Stomach (tissue), 4 donors: ENCODE data around the gene TMIGD1.

ENCODE experiments used
- EP300 ChIP-seq: sonication (generic); formaldehyde crosslinking; IDR thresholded peaks from one replicate; pipeline ENCODE4 v1.6.1; 2017; ENCODE audit warnings: antibody characterized with exemption
- POLR2A ChIP-seq, 4 donors: fragments of 450-650 bp; IDR thresholded peaks; one replicate each; pipeline ENCODE4 v1.6.1; 2016; ENCODE audit warnings: antibody characterized with exemption in 4 of 4, control low read depth in 2 of 4, mild to moderate bottlenecking in 1 of 4, moderate library complexity in 1 of 4
- POLR2AphosphoS5 ChIP-seq, 3 donors: sonication (generic); formaldehyde crosslinking; IDR thresholded peaks; one replicate each; pipeline ENCODE4 v1.6.1; 2016; ENCODE audit warnings: antibody characterized with exemption in 3 of 3
- TF ChIP-seq, protein P1 (sequence below), 7 experiments: fragments of 450-650 bp in 4 of 7; fragments of 200-600 bp in 3 of 7; sonication (generic) in 3 of 7; IDR thresholded peaks; one replicate each; pipeline ENCODE4 v1.5.1; 2016 to 2019; ENCODE audit warnings: antibody characterized with exemption in 7 of 7, control low read depth in 2 of 7, mild to moderate bottlenecking in 1 of 7

DNA sequence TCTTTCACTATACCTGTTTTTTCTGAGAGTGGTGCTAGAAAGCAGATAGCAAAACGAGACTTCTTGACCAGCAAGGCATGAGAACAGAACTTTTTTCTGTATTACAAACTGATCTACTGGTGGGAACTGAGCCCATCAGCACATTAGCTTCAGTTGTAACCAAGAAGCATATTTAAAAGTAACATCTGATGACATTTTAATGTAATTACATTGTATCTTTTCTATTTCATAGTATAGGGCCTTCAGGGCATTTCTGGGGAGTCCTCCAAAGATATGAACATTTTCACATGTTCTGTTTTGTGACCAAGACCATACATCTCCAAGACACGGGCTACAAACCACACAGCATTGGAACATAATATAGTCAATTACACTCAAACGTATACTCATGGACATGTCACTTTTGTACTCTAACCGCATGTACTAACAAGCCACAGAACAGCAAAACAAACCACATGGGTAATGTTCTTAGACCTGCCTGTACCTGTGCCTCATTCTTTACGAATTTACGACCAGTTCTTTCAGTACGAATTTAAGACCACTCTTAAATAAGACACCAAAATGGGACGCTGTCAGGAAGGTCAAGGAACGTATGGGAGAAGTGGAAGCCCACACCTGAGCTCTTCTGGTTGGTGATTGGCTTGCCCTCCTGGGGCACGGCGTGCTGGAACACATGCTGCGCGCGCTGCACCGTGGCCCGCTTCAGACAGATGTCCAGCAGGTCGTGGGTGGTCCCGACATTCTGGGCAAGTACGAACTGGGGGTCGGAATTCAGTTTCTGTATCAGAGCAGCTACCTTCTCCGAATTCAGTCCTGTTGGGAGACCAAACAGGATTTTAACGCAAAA, 42.9 kb downstream of the TMIGD1 start:
- TF ChIP-seq, protein P1, sequence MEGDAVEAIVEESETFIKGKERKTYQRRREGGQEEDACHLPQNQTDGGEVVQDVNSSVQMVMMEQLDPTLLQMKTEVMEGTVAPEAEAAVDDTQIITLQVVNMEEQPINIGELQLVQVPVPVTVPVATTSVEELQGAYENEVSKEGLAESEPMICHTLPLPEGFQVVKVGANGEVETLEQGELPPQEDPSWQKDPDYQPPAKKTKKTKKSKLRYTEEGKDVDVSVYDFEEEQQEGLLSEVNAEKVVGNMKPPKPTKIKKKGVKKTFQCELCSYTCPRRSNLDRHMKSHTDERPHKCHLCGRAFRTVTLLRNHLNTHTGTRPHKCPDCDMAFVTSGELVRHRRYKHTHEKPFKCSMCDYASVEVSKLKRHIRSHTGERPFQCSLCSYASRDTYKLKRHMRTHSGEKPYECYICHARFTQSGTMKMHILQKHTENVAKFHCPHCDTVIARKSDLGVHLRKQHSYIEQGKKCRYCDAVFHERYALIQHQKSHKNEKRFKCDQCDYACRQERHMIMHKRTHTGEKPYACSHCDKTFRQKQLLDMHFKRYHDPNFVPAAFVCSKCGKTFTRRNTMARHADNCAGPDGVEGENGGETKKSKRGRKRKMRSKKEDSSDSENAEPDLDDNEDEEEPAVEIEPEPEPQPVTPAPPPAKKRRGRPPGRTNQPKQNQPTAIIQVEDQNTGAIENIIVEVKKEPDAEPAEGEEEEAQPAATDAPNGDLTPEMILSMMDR (IDR thresholded peaks at IDR 0.05): no peak
- TF ChIP-seq POLR2A (IDR thresholded peaks at IDR 0.05): no peak
- TF ChIP-seq EP300: no peak
- TF ChIP-seq POLR2AphosphoS5 (IDR thresholded peaks at IDR 0.05): no peak
